ACHN (cell line): ENCODE data around the gene LHPP.

Experiments used
- DNase-seq: peaks from one replicate; pipeline ENCODE4 v3.0.0-alpha.2; 2015
- in situ Hi-C: cut with HindIII; loops from 2 replicates; pipeline ENCODE4 v1.10.0; 2017; ENCODE audit warnings: low sequenced_read_pairs, low pct_ligation_motif_present, low pct_unique_long_range_greater_than_20kb

Gene LHPP

GRCh38 chr10:124650820-124651401, 189.3 kb downstream of the LHPP start:
- no peak for DNase-seq
- in situ Hi-C loops: no loop called here

- in situ Hi-C loops: no loop called here
- no peak for DNase-seq
Observed at GRCh38 chr10:124651402-124651891, 189.8 kb downstream of the LHPP start.

GRCh38 chr10:124652200-124652599, 190.6 kb downstream of the LHPP start:
- DNase-seq: no peak
- in situ Hi-C loops: no loop called here

- in situ Hi-C loops: no loop called here
- DNase-seq: no peak
Observed at GRCh38 chr10:124652701-124653100, 191.1 kb downstream of the LHPP start.

GRCh38 chr10:124653311-124653710, 191.7 kb downstream of the LHPP start:
- no peak for DNase-seq

GRCh38 chr10:124653811-124654651, 192.4 kb downstream of the LHPP start:
- in situ Hi-C loops: no loop called here
- DNase-seq: no peak

More at GRCh38 chr10:124653311-124653710, 191.7 kb downstream of the LHPP start:
- in situ Hi-C loops: no loop called here

- in situ Hi-C loops: no loop called here
- DNase-seq: no peak
Observed at GRCh38 chr10:124654686-124655085, 193.1 kb downstream of the LHPP start.

GRCh38 chr10:124655191-124656112, 193.8 kb downstream of the LHPP start:
- DNase-seq: no peak
- in situ Hi-C loops: no loop called here

GRCh38 chr10:124656113-124656490, 194.5 kb downstream of the LHPP start:
- no peak for DNase-seq
- in situ Hi-C loops: no loop called here

GRCh38 chr10:124656541-124656940, 194.9 kb downstream of the LHPP start:
- in situ Hi-C loops: no loop called here
- no peak for DNase-seq

- in situ Hi-C loops: no loop called here
Observed at GRCh38 chr10:124657806-124658205, 196.2 kb downstream of the LHPP start.

GRCh38 chr10:124658591-124659242, 197.1 kb downstream of the LHPP start:
- in situ Hi-C loops: no loop called here
- DNase-seq: no peak

More at GRCh38 chr10:124657806-124658205, 196.2 kb downstream of the LHPP start:
- no peak for DNase-seq

- DNase-seq: no peak
- in situ Hi-C loops: no loop called here
Observed at GRCh38 chr10:124659380-124659779, 197.8 kb downstream of the LHPP start.

GRCh38 chr10:124660404-124661125, 198.9 kb downstream of the LHPP start:
- in situ Hi-C loops: no loop called here
- no peak for DNase-seq

- in situ Hi-C loops: no loop called here
Observed at GRCh38 chr10:124661660-124662180, 200.1 kb downstream of the LHPP start.

GRCh38 chr10:124663228-124663627, 201.6 kb downstream of the LHPP start:
- DNase-seq: no peak
- in situ Hi-C loops: no loop called here

More at GRCh38 chr10:124661660-124662180, 200.1 kb downstream of the LHPP start:
- DNase-seq: no peak
